Epidermal melanocyte (primary cell): ENCODE measurements around the gene RAB24.
A peak's percentile ranks its signal among the peaks of the same experiment; 100 is the strongest.

Source experiments
- DNase-seq: peaks from one replicate; pipeline ENCODE4 v3.0.0; 2011; ENCODE audit warnings: low spot score; ENCODE audit not compliant: insufficient read length

Gene RAB24

GRCh38 chr5:177333420-177334154, 30.1 kb upstream of the RAB24 start:
- no peak for DNase-seq

GRCh38 chr5:177332896-177333260, 29.4 kb upstream of the RAB24 start:
- no peak for DNase-seq

GRCh38 chr5:177332031-177332895, 28.7 kb upstream of the RAB24 start:
- no peak for DNase-seq

- no peak for DNase-seq
Observed at GRCh38 chr5:177330991-177331842, 27.7 kb upstream of the RAB24 start.

- DNase-seq, result no peak
Observed at GRCh38 chr5:177329883-177330282, 26.4 kb upstream of the RAB24 start.

- DNase-seq, result no peak
Observed at GRCh38 chr5:177328545-177329231, 25.2 kb upstream of the RAB24 start.

GRCh38 chr5:177327539-177328522, 24.3 kb upstream of the RAB24 start:
- DNase-seq, result no peak

GRCh38 chr5:177325868-177326381, 22.4 kb upstream of the RAB24 start:
- DNase-seq, result no peak

- DNase-seq, result no peak
Observed at GRCh38 chr5:177320879-177321278, 17.4 kb upstream of the RAB24 start.

GRCh38 chr5:177319913-177320588, 16.5 kb upstream of the RAB24 start:
- no peak for DNase-seq

GRCh38 chr5:177317959-177318377, 14.4 kb upstream of the RAB24 start:
- peak; percentile 77 for DNase-seq

GRCh38 chr5:177316005-177316404, 12.5 kb upstream of the RAB24 start:
- no peak for DNase-seq

GRCh38 chr5:177315411-177315810, 11.9 kb upstream of the RAB24 start:
- no peak for DNase-seq

GRCh38 chr5:177314376-177315342, 11.1 kb upstream of the RAB24 start:
- no peak for DNase-seq

- DNase-seq, result no peak
Observed at GRCh38 chr5:177313561-177314259, 10.2 kb upstream of the RAB24 start.

GRCh38 chr5:177312649-177313181, 9.2 kb upstream of the RAB24 start:
- no peak for DNase-seq
